Psoas muscle (tissue), 8 donors: ENCODE measurements around the gene TXNDC5. TPM values are rescaled to one million over a fixed set of nuclear protein-coding genes. Genes with fewer than 3 reads are reported as not detected.
A peak's percentile ranks its signal among the peaks of the same experiment; 100 is the strongest.

Source experiments
- ATAC-seq, 4 donors: fragments of 200-7000 bp; cut with Tn5 transposase; one replicate each; pipeline ENCODE4 v1.9.1; 2020; ENCODE audit warnings: moderate library complexity in 3 of 4, mild to moderate bottlenecking in 2 of 4
- DNase-seq, 2 donors: peaks; one replicate each; pipeline ENCODE4 v3.0.0-alpha.2; 2020
- H3K27ac ChIP-seq: fragments of 200-600 bp; one replicate; pipeline ENCODE4 v1.8.0; 2022
- H3K27me3 ChIP-seq, 3 donors: fragments of 200-600 bp in 1 of 3; one replicate each; pipeline versions ENCODE4 v1.6.1 to v1.8.0; 2013 to 2022; ENCODE audit warnings: low read length in 2 of 3, mild to moderate bottlenecking in 2 of 3, moderate library complexity in 1 of 3; ENCODE audit not compliant: insufficient read depth in 3 of 3
- H3K36me3 ChIP-seq, 2 donors: fragments of 200-600 bp in 1 of 2; one replicate each; pipeline versions ENCODE4 v1.6.1 to v1.8.0; 2013 to 2022; ENCODE audit warnings: low read depth in 1 of 2, mild to moderate bottlenecking in 1 of 2, moderate library complexity in 1 of 2; ENCODE audit not compliant: insufficient read depth in 1 of 2
- H3K4me1 ChIP-seq: fragments of 200-600 bp; one replicate; pipeline ENCODE4 v1.8.0; 2022
- H3K4me3 ChIP-seq: fragments of 200-600 bp; one replicate; pipeline ENCODE4 v1.8.0; 2022; ENCODE audit warnings: mild to moderate bottlenecking
- H3K9me3 ChIP-seq: fragments of 200-600 bp; one replicate; pipeline ENCODE4 v1.8.0; 2022
- CTCF ChIP-seq: fragments of 200-600 bp; IDR thresholded peaks from one replicate; pipeline ENCODE4 v1.8.0; 2022; ENCODE audit warnings: antibody characterized with exemption
- WGBS, 3 donors: extraction: QIAGEN DNeasy Blood & Tissue Kit; methylation state at CpG; one replicate each; pipeline versions ENCODE4 v1.1.6 to v1.1.7; 2013; 5-methylcytosine and 5-hydroxymethylcytosine counted together
- intact Hi-C, 2 donors: fragments of 100-400 bp; cut with DNase I; formaldehyde crosslinking; loops; one replicate each; pipeline versions ENCODE4 v1.11.0 to v1.14.2; 2022
- polyA plus RNA-seq, 3 donors: library from polyadenylated mRNA; stranded (reverse); fragments of 200-250 nt; gene quantifications; one replicate each; pipeline ENCODE4 v1.2.3, GENCODE V29; 2013
- total RNA-seq, 4 donors: library from RNA; stranded (reverse); fragmentation: NEBNext Ultra II Directional in 2 of 4; extraction: Animal tissue kit (Norgen Biotek cat#: 25700) in 2 of 4; gene quantifications; one replicate each; pipeline versions ENCODE4 v1.2.1 to v1.2.4, GENCODE V29; 2021 to 2023
- donor health status: healthy with polysubstance abuse.
- donor health status: DM: no; HTN: no; CAD: no; lungs with moderate emphysema.
- donor health status: Bipolar disorder and iron deficiency.
- donor health status: healthy.
- donor health status: DM: yes; HTN: yes; CAD: no.
- donor health status: DM: no; HTN: no; CAD: no.
- donor health status: DM: no; HTN: no; CAD: no.
- donor health status: DM: yes; HTN: yes; CAD: no.

Gene TXNDC5
- total and polyA plus RNA-seq, 7 donors, result 15.5 to 50.2 (median 24.6) TPM

- WGBS, 3 donors, result 91 to 97% (median 91%) methylated on average over 4 of the region's 4 CpGs
- intact Hi-C loops, result loop anchor here in 1 of 2 donors (10.0 kb wide), 1 partner anchor 146 kb away; the partner anchor contains the start of gene BLOC1S5
- Histone ChIP-seq H3K27me3 (no peaks in the 10 kb centered on the region), H3K27ac (no peak overlapping the region), H3K9me3 (no peaks in the 10 kb centered on the region), H3K4me3 (no peak overlapping the region), H3K36me3 (no peaks in the 10 kb centered on the region), H3K4me1 (peaks cover 3% of the 10 kb centered on the region)
- ATAC-seq, result no peak
- no peak for DNase-seq
- no peak for TF ChIP-seq CTCF
These were observed 7.8 kb upstream of the TXNDC5 start for GRCh38 chr6:7918403-7918802.

GRCh38 chr6:7917729-7918128 lies 7.1 kb upstream of the TXNDC5 start:
- Histone ChIP-seq H3K4me3 (no peak overlapping the region), H3K27me3 (no peaks in the 10 kb centered on the region), H3K9me3 (no peaks in the 10 kb centered on the region), H3K27ac (no peak overlapping the region), H3K4me1 (peaks cover 3% of the 10 kb centered on the region), H3K36me3 (no peaks in the 10 kb centered on the region)
- ATAC-seq (no peak), DNase-seq (no peak)
- WGBS, 3 donors, result 75 to 83% (median 82%) methylated on average over 5 of the region's 5 CpGs
- no peak for TF ChIP-seq CTCF
- intact Hi-C loops, result loop anchor here in 1 of 2 donors (10.0 kb wide), 1 partner anchor 147 kb away; the partner anchor contains the start of gene BLOC1S5

GRCh38 chr6:7916959-7917358 lies 6.4 kb upstream of the TXNDC5 start:
- ATAC-seq (no peak), DNase-seq (no peak)
- no peak for TF ChIP-seq CTCF
- Histone ChIP-seq H3K36me3 (no peaks in the 10 kb centered on the region), H3K27me3 (no peaks in the 10 kb centered on the region), H3K27ac (no peak overlapping the region), H3K4me3 (no peak overlapping the region), H3K9me3 (no peaks in the 10 kb centered on the region), H3K4me1 (peaks cover 3% of the 10 kb centered on the region)
- intact Hi-C loops, result loop anchor here in 1 of 2 donors (10.0 kb wide), 1 partner anchor 148 kb away; the partner anchor contains the start of gene BLOC1S5
- 76 to 80% (median 77%) methylated on average over 1 of the region's 1 CpG for WGBS, 3 donors

- no peak overlapping the region for H3K27ac ChIP-seq
- peak in 3 of 4 donors; percentile 26 to 46 (median 38) for ATAC-seq
- no peak for TF ChIP-seq CTCF
- H3K4me1 ChIP-seq, result peaks cover 3% of the 10 kb centered on the region
- whole genome bisulfite sequencing, 3 donors, result 77 to 79% (median 79%) methylated on average over 11 of the region's 11 CpGs
- H3K9me3 ChIP-seq, result no peaks in the 10 kb centered on the region
- no peak overlapping the region for H3K4me3 ChIP-seq
- no peaks in the 10 kb centered on the region for H3K36me3 ChIP-seq
- intact Hi-C loops, result loop anchor here (5.0 to 10.0 kb wide), 3 partner anchors 147 to 193 kb away; partner anchors contain the start of gene BLOC1S5 (in 2 of the 2)
- no peaks in the 10 kb centered on the region for H3K27me3 ChIP-seq
- DNase-seq, result peak; percentile 67 to 84
These were observed 4.6 kb upstream of the TXNDC5 start for GRCh38 chr6:7914991-7915789.
